Epithelial cell of proximal tubule (primary cell): ENCODE measurements around the gene MAPK13. TPM values are rescaled to one million over a fixed set of nuclear protein-coding genes. Genes with fewer than 3 reads are reported as not detected.

Source experiments
- DNase-seq: peaks from one replicate; pipeline ENCODE4 v3.0.0-alpha.2; 2011; ENCODE audit warnings: low read depth
- H3K4me3 ChIP-seq: 2 replicates; pipeline ENCODE4 v1.5.1; 2011; ENCODE audit warnings: low read depth, mild to moderate bottlenecking, low read length
- total RNA-seq: library from RNA; depleted of rRNA; stranded (reverse); fragments of >200 nt; gene quantifications from 2 replicates; pipeline ENCODE4 v1.2.3, GENCODE V29; 2015
- TF ChIP-seq, protein P1 (sequence below): conservative IDR thresholded peaks from 2 replicates; pipeline ENCODE4 v1.5.1; 2012; ENCODE audit warnings: low read depth, mild to moderate bottlenecking, low read length

The MAPK13 gene
- total RNA-seq, 1 donor from 2014 or later = 44.6 TPM

DNA sequence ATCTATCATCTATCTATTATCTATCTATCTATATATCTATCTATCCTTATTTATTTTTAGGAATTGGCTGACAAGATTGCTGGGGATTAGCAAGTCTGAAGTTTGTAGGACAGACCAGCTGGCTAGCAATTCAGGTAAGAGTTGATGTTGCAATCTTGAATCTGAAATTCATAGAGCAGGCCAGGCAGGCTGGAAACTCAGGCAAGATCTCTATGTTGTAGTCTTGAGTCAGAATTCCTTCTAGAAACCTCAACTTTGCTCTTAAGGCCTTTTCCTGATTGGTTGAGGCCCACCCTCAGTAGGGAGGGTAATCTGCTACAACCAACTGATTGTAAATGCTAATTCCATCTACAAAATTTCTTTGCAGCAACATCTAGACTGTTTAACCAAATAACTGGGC lies 19.2 kb downstream of the MAPK13 start:
- H3K4me3 ChIP-seq = no peak overlapping the region
- TF ChIP-seq, protein P1, sequence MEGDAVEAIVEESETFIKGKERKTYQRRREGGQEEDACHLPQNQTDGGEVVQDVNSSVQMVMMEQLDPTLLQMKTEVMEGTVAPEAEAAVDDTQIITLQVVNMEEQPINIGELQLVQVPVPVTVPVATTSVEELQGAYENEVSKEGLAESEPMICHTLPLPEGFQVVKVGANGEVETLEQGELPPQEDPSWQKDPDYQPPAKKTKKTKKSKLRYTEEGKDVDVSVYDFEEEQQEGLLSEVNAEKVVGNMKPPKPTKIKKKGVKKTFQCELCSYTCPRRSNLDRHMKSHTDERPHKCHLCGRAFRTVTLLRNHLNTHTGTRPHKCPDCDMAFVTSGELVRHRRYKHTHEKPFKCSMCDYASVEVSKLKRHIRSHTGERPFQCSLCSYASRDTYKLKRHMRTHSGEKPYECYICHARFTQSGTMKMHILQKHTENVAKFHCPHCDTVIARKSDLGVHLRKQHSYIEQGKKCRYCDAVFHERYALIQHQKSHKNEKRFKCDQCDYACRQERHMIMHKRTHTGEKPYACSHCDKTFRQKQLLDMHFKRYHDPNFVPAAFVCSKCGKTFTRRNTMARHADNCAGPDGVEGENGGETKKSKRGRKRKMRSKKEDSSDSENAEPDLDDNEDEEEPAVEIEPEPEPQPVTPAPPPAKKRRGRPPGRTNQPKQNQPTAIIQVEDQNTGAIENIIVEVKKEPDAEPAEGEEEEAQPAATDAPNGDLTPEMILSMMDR = no peak
- no peak for DNase-seq

DNA sequence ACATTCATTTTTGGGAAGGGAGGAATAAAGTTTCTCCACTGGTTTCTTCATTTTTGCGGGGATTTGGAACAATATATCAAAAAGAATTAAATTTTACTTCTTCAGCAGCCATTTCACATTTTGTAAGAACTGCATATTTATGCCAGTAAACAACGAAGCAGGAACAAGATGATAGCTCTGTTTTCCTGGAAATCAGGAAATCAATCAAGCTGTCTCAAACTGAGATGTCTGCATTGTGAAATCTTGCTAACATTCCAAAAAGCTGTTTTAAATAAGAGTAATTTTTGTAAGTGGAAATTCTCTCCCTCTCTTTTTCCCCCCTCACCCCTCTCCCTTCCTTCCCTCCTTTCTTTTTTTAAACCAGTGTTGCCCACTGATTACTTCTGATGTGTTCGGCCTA lies 20.0 kb downstream of the MAPK13 start:
- TF ChIP-seq, protein P1 = no peak
- no peak for DNase-seq
- H3K4me3 ChIP-seq = no peak overlapping the region

DNA sequence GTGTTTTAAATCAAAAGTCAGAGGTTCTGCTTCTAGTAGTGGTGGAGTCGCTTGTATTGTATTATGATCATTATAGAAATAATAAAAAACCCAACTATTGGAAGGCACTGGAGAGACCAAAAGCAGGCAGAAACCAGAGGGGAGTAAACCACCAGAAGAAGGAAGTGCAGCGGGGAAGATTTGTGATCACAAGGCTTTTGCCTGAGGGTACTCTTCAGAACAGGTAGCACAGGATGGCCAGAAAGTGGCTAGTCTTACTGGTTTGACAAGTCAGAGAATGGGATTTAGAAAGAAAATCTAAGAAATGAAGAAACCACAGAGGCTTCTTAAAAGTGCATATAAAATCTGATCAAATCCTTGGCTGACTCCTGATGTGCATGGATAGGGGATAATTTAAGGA lies 24.0 kb downstream of the MAPK13 start:
- TF ChIP-seq, protein P1 = no peak
- H3K4me3 ChIP-seq = no peak overlapping the region
- no peak for DNase-seq

DNA sequence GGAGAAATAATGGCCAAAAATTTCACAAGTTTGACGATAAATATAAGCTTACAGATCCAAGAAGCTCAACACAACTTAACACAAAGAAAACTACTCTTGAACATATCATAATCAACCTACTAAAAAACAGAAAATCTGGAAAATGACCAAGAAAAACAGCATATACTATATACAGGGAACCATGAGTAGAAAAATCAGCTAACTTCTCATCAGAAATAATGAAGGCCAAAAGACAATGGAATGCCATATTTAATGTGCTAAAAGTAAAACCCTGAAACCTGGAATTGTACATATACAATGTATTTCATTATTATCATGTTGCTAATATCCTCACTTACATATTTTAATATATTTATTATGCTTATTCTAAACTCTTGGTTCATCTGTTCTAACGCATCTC lies 25.3 kb downstream of the MAPK13 start:
- H3K4me3 ChIP-seq = no peak overlapping the region
- TF ChIP-seq, protein P1 = no peak

DNA sequence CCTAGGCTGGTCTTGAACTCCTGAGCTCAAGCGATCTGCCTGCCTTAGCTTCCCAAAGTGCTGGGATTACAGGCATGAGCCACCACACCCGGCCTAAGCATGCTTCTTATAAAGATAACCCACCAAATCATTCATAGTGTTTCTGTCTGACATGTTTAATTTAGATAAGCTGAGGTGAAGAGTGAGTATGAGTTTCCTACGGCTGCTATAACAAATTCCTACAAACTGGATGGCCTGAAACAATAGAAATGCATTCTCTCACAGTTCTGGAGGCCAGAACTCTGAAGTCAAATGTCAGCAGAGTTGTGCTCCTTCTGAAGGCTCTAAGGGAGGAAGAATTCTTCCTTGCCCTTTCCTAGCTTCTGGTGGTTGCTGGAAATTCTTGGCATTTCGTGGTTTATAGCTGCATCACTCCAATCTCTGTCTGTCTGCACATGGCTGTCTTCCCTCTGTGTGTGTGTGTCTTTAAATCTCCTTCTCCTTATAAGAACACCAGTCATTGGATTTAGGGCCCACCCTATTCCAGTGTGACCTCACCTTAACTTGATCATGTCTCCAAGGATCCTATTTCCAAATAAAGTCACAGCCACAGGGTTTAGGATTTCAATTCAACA lies 29.9 kb downstream of the MAPK13 start:
- TF ChIP-seq, protein P1 = no peak
- no peak overlapping the region for H3K4me3 ChIP-seq
- DNase-seq = no peak

More for the DNA sequence above, 25.3 kb downstream of the MAPK13 start:
- no peak for DNase-seq

DNA sequence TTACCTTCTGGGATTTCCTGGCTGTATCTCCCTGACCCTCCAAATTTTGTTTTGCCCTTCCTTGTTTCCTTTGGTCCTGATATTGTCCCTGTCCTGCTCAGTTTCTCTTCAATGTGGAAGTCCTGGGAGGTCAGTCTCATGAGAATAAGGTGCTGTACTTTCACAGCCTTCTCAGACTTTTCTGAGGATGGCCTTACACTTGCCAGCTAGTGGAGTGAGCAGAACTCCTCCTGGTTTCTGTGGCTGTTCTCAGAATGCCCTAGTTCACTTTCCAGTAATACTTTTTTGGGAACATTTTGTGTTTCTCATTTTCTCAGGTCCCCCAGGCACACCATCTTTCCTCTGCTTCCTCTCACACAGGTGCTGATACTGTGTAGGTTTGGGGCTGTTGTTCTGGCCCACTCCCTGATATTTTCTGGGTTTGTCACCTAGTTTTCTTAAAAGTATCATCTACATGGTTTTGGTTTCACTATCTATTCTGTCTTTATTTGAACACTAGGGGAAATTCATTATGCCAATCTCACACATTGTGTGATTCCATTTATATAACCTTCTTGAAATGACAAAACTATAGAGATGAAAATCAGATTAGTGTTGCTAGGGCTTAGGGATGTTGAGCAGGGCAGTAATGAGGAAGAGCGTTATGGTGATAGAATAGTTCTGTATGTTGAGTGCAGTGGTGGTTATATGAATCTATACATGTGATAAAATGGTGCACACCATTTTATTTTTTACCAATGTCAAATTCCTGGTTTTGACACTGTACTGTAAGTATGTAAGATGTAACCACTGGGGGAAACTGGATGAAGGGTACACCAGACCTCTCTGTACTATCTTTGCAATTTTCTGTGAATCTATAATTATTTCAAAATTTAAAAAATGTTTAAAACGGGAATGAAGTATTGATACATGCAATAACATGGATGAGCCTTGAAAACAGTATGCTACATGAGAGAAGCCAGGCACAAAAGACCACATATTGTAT lies 39.0 kb downstream of the MAPK13 start:
- TF ChIP-seq, protein P1 = no peak
- H3K4me3 ChIP-seq = no peak overlapping the region
- no peak for DNase-seq
